Hepatic stellate cell (primary cell): ENCODE results near the gene ARMCX6.
"Not testable (repeated sequence)": the region's sequence is repeated elsewhere in the genome, so short reads cannot be mapped to it uniquely, and the experiment has no call there.

Experiments used
- DNase-seq: peaks from one replicate; pipeline ENCODE4 v3.0.0; 2011; ENCODE audit warnings: low spot score

The ARMCX6 gene

DNA sequence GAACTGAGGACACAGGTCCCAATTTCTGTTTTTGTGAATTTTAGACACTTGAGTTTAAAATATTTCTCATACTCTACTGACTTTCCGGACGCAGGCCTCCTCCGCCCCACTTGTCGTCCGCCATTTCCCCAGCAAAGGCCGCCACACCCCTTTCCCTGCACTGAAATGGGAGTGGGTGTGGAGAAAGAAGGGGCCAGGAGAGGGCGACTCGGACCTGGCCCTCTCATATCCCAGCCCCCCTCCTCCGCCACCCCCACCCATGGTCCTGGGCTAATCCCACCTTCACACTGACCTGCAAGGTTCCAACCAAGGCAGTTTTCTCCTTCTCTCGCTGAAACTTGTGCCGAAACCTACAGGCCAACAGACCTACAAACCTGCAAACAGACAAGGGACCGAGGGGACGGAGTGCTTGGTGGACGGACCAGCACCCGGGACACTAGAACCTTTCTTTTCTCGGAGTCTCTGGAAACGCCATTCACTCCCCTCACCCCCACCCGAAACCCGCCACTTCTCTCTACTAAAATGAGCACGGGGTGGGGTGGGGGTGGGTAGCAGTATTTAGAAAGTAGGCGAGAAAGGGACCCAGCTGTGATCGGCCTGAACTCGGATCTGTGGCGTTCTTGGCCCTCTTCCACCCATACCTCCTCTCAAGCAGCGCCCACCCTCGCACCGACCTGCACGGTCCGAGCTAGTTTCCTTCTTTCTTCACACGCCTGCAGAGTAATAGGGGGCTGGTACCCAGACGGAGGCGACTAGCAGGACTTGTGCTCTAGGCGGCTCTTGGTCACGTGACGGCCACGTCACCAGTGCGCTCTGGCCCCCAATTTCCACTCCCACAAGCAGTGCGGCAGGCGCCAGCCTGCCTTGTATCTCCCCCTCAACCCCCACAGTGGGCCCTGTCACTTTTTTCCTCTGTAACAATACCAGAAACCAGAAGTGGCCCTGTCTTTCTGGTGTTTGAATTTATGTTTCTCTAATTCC lies at the start of gene ARMCX6:
ARMCX6 (minus strand) TSS at position 790 of the 981 bp plus-strand sequence. CDS start 1,380 bp downstream, outside the sequence.
- DNase-seq = peak; percentile 68

GRCh38 chrX:101659601-101660063 lies 41.8 kb upstream of the ARMCX6 start, which contains the start of gene ARMCX2:
Gene ARMCX2 (minus strand): TSS chrX:101659850. CDS start chrX:101657588, 2,262 bp downstream.
- DNase-seq = peak; percentile 47

DNA sequence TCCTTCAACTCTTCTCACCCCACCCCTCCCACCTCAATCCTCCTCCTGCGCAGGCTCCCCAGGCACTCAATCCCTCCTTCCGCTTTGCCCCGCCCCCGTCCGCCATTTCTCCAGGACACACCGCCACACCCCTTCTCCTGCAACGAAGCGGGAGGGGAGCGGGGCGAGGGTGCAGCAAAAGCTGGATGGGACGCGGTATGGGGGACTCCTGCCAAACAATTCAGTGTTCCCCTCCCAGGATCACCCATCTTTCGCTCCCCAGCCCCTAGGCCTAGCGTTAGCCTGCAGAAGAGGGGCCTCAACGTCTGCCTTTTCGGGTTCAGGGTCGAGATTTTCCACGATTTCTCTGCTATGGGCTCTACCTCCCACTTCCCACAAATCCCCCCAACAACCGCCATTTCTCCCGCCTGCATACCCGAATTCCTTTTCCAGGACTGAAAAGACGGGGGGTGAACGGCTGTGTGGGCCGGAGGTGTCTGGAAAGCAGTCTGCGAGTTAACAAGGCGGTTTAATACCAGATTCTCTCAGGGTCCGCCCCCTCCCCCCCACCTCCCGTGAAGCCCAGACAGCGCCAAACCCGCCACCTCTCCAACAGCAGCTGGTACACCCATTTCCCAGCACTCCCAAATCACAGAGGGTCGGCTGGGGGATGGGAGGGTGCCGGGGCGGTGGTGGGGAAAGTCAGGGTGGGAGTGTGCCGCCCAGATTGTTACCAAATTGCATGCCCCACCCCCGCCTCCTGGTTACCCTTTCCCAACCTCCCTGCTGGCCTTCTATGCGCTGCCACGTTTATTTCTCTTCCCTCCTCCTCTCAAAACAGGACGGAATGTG lies 41.1 kb upstream of the ARMCX6 start:
- DNase-seq = peak; percentile 74

DNA sequence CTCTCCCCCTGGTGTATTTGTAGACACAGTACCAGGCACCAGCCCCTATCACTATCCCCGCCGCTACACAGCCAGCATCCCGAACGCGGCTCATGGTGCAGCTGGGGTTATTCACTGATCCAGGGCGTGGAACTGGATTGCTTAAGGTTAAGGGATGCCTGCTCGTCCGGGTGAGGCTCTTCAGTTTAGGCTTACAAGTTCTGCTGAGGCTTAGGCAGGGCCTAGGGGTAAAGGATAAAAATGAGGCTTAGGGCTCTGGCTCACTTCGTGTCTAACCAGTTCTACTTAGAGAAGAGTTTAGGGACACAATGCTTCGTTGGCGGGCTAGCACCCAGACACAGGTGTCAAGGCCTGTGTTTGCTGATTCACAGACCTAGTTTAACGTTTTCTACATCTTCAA lies 39.7 kb upstream of the ARMCX6 start:
- DNase-seq = no peak

DNA sequence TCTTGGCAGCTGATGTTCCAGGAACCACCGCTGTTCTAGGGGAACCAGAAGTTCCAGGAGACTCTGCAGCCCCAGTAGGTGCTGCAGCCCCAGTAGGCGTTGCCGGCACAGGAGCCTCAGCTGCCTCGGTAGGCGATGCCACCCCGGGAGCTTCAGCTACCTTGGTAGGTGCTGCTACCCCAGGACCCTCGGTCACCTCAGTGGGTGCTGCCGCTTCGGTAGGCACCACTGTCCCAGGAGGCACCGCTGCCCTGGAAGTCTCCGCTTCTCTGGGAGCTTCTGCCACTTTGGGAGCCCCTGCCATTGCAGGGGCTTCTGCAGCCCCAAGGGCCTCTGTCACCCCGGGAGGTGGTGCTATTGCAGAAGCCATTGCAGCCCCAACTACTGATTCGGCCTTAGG lies 39.0 kb upstream of the ARMCX6 start:
- no peak for DNase-seq

DNA sequence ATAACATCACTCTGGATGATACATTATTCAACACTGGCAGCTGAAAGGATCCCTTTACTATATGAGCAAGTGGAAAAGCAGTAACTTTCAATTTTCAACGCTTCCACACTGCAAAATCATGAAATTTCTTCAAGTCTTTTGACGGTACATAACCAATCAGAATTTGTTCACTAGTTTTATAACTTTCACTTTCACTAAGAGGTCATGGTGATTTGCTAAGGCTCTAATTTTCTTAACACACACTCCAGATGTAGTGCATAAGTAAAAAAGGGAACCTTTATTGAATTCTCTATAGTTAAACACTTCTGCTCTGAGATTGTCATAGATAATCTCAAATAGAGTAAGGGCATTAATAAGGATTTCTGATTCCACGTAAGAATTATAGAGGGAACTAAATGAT lies 37.7 kb upstream of the ARMCX6 start:
- no peak for DNase-seq

DNA sequence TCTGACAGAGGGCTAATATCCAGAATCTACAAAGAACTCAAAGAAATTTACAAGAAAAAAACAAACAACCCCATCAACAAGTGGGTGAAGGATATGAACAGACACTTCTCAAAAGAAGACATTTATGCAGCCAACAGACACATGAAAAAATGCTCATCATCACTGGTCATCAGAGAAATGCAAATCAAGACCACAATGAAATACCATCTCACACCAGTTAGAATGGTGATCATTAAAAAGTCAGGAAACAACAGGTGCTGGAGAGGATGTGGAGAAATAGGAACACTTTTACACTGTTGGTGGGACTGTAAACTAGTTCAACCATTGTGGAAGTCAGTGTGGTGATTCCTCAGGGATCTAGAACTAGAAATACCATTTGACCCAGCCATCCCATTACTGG lies 29.9 kb upstream of the ARMCX6 start:
- DNase-seq = not testable (repeated sequence)

DNA sequence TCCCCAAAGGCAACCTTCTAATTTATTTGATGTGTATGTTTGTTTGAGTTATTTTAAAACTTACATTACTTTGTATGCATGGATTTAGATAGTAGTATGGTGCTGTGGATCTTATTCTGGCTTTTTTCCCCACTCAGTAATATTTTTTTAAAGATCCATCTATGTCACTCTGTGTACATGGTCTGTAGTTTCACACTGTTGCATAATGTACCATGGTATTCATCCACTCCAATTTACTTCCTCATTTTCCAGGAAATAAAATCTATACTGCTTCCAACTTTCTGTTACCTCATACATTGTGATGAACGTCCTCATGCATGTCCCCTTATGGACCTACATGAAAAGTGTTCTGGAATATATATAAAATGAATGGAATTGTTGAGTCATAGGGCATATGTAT lies 24.3 kb upstream of the ARMCX6 start:
- DNase-seq = no peak

DNA sequence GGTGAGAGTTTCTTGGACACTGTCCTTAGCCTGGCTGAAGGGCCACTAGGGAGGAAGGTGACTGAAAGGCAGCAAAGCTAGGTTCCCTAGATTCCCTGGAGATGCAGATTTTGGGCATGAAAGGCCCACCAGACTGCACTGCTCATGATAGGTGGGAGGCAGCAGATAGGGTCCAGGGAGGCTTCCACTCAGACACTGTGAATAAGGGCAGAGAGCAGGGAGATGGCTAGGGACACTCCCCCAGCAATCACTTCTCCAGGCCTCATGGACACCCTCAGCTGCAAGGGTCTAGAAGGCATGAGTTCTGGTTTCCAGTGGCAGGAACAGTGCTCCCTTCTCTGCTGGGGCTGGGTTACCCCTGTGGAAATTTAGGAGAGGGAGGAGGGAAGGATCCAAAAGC lies 21.8 kb upstream of the ARMCX6 start:
- no peak for DNase-seq

DNA sequence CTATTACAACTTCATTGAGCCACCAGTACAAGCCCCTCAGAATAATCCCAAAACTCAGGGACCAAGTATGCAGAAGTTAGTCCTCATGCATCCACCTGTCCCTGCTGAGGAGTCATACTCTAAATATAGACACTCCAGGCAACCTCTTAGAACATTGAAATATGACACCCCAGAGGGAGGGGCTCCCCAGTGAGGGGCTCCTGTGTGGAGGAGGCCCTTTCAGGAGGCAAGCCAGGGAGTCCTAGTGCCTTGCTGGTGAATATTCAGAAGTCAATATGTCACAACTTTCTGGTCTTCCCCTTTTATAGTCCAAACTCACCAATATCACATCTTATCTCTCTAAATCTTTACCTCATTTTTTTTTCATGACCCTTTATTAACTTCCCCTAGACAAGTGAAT lies 1.6 kb upstream of the ARMCX6 start:
- no peak for DNase-seq

DNA sequence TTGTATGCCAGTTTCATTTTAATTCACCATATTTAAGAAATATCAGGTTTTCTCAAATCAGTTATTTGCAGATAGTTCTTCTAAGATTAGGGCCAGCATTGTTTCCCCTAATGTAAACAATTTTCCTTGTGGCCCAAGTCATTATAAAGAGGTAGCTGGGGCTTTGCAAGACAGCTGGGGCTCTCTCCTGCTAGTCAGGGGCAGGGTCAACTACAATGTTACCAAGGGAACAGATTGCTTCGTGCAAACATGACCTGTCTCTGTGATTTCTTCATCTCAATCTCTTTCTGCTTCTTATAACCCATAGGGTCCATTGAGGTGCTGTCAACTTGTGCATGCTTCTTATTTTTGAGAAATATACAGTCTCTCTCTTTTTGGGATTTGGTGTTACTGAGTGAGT lies 12.1 kb downstream of the ARMCX6 start:
- DNase-seq = no peak

GRCh38 chrX:101605146-101605545 lies 12.7 kb downstream of the ARMCX6 start:
- DNase-seq = no peak

DNA sequence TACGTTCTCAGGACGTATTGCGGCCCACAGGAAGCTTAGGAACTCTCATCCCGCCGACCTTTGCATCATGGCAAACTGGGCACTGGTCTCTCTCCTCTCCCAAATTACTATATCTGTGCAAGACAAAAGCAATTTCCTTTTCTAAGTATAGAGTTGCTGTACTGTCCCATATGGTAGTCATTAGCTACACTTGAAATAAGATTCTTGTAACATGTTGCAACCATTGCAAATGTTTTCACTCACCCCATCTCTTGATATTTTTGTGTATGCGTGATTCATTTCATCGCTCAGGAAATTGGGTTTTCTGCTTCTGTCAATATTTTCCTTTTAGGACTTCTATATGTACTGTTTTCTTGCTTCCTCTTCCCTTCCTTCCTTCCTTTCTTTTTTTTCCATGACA lies 15.7 kb downstream of the ARMCX6 start:
- DNase-seq = no peak

- not testable (repeated sequence) for DNase-seq
Measured at GRCh38 chrX:101599592-101599991, 18.2 kb downstream of the ARMCX6 start.

- DNase-seq = peak; percentile 46
Measured at GRCh38 chrX:101595739-101596419, 21.9 kb downstream of the ARMCX6 start.
